GM12891 (cell line): ENCODE data around the gene RAET1G.
"Not testable (repeated sequence)": the region's sequence is repeated elsewhere in the genome, so short reads cannot be mapped to it uniquely, and the experiment has no call there.

Experiments
- DNase-seq: peaks from one replicate; pipeline ENCODE4 v3.0.0; 2011; ENCODE audit warnings: low spot score; ENCODE audit not compliant: insufficient read length
- FAIRE-seq: peaks from 2 replicates; lab custom pipeline; 2011; peaks lifted over from hg19 to GRCh38; lab: Jason Lieb, UNC
- PAX5 ChIP-seq: IDR thresholded peaks from 2 replicates; pipeline ENCODE4 v1.6.1; 2011; ENCODE audit warnings: low read length, moderate library complexity, mild to moderate bottlenecking; ENCODE audit not compliant: insufficient read depth, severe bottlenecking
- POLR2A ChIP-seq: IDR thresholded peaks from 2 replicates; pipeline ENCODE4 v1.6.1; 2011; ENCODE audit warnings: low read depth, low read length, control low read depth
- POLR2AphosphoS5 ChIP-seq: IDR thresholded peaks from 2 replicates; pipeline ENCODE4 v1.6.1; 2011; ENCODE audit warnings: low read depth, low read length, control low read depth
- POU2F2 ChIP-seq: IDR thresholded peaks from 2 replicates; pipeline ENCODE4 v1.6.1; 2011; ENCODE audit warnings: low read depth, mild to moderate bottlenecking, control low read depth, low read length, moderate library complexity
- SPI1 ChIP-seq: IDR thresholded peaks from 2 replicates; pipeline ENCODE4 v1.6.1; 2011; ENCODE audit warnings: low read depth, low read length, control low read depth
- TAF1 ChIP-seq: IDR thresholded peaks from 2 replicates; pipeline ENCODE4 v1.6.1; 2011; ENCODE audit warnings: low read depth, low read length, control low read depth

Gene RAET1G

DNA sequence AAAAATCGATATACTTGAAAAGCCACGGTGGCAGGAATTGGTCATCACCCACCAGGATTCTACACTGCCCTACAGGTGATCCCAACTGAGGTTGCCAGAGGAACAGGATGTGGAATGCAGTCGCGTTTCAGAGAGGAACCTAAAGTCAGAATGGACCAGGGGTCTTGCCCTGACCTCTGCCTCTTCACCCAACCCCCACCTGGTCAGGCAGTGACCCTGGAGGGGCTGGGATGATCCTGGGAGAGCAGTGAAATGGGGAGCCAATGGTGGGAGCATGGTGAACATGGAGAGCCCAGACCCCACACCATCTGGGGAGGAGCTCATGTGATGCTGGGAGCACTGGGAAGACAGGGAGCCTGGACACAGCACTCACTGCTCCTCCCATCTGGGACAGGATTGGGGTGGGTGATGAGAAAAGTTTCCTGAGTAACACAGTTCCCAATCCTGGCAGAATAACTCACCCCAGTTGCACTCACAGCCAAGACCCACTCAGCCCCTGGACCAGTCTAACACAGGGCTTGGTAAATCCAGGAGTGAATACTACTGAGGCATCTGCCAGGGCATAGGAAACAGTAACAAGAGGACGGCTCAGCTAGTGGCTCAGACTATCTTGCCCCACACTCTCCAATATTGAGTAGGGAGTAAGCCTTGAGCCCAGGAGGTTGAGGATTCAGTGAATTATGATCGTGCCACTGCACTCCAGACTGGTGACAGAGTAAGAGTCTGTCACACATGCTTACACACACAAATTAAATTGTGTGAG, 17.2 kb upstream of the RAET1G start:
- DNase-seq (no peak), FAIRE-seq (no peak)
- no peak for TF ChIP-seq POU2F2
- TF ChIP-seq SPI1: no peak
- TF ChIP-seq POLR2A: no peak
- TF ChIP-seq PAX5: no peak
- TF ChIP-seq TAF1: no peak
- no peak for TF ChIP-seq POLR2AphosphoS5

DNA sequence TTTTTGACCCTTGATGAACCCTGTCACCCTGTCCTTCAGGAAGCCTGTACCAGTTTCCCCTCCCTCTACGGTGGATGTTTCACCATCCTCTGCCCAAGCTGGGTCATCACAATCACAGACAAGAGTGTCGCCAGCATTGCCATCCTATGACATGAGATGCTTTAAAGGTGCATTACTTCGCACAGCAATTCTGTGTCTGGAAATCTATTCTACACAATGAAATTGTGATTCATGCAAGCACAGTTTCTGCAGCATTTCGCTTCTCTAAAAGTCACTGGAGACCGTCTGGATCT, 16.4 kb upstream of the RAET1G start:
- FAIRE-seq: no peak
- TF ChIP-seq TAF1 (no peak), POLR2A (no peak), POU2F2 (no peak), POLR2AphosphoS5 (no peak), SPI1 (no peak), PAX5 (no peak)
- DNase-seq: no peak

DNA sequence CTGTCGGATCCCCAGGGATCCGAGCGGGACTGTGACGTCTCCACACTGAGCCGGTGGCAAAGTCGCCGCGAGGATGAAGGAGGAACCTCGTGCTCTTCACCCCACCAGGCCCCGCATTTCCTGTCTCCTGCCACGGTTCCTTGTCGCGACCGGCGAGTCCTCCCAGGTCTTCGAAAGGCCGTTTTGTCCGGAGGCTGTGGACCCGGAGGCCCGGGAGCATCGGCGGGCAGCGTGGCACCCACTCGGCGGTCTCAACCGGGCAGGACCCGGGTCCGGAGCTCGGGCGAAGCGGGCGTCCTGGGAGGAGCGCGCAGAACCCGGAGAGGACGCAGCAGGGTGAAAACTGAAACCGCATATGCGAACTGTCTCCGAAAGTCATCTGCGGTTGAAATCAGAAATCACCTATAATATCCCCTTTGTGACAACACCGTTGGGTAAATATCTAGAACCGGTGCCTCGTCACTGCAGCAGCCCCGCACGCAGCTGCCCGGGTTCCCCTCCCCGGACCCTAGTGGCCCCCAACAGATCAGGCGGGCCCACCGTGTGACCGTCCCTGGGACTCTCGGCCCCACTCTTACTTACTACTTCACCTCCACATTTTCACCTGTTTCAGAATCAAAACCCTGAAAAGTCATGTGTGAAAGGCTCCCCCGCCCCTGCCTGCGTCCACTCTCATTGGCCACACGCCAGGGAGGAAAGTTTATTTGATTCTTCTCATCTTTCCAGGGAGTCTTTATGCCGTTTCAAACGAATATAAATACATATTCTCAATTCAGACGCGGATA, 15.8 kb upstream of the RAET1G start:
- DNase-seq (peak; percentile 50), FAIRE-seq (no peak)
- TF ChIP-seq POLR2A (no peak), SPI1 (no peak), POU2F2 (no peak), PAX5 (no peak), POLR2AphosphoS5 (no peak)

DNA sequence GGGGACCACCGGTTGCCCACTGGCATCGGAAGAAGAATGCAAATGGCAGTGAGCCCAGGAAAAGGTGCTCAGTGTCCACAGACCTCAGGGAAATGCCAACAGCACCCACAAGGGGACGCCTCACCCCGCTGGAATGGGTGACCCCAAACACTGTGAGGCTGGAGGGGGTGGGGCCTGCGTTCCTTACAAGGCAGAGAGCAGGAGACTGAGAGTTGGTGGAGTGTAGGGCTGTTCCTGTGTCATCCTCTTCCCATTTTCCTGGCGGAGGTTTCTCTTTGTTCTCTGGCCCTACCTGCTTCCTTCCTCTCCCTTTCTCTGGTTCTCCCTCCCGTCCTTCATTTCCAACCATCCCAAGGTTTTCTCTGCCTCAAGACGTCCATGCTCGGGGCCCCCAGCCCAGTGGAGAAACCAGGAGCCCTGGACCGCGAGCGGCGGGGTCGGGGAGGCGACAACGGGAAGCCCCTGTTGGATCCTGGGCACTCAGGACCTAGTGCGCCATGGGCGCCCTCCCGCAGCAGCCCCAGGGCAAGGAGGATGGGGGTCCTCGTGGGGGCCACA, 15.2 kb upstream of the RAET1G start:
- DNase-seq, FAIRE-seq: not testable (repeated sequence)

DNA sequence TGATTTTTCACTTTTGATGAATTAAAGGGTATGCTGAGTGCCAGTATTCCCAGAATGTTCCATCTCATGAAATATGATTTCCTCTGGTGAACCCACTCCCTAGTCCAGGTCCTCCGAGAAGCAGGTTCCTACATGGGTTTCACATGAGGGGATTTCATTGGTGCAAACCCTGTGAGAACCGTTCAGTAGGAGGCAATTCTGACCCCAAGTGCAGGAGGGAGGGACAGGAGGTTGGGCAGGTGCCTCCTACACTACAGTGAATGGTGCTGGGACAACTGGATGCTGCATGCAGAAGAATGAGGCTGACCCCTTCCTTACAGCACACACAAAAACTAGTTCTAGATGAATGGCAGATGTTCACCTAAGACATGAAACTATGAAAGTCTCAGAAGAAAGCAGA, 13.8 kb upstream of the RAET1G start:
- FAIRE-seq (no peak), DNase-seq (no peak)
- TF ChIP-seq SPI1: no peak
- TF ChIP-seq TAF1: no peak
- TF ChIP-seq POLR2AphosphoS5: no peak
- no peak for TF ChIP-seq POU2F2
- no peak for TF ChIP-seq PAX5
- TF ChIP-seq POLR2A: no peak

DNA sequence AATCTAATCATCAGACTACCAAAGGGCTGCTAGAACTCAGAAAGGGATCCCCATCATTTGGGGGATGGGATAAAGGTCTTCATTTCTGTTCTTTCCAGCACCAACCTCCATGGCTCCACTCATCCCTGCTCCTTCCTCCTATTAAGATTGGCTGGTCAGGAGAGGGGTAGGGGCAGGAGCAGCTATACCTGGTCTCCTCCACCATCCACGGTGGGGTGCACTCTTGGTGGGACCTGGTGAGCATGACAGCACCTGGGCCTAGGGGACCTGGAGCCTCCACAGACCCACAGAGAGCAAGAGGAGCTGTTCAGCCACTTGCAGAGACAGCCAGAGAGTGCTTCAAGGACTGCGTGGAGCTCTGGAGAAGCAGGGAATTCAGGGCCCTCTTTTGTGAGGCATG, 12.7 kb upstream of the RAET1G start:
- DNase-seq (no peak), FAIRE-seq (no peak)
- no peak for TF ChIP-seq TAF1
- TF ChIP-seq POLR2AphosphoS5: no peak
- TF ChIP-seq SPI1: no peak
- TF ChIP-seq POLR2A: no peak
- TF ChIP-seq PAX5: no peak
- TF ChIP-seq POU2F2: no peak

DNA sequence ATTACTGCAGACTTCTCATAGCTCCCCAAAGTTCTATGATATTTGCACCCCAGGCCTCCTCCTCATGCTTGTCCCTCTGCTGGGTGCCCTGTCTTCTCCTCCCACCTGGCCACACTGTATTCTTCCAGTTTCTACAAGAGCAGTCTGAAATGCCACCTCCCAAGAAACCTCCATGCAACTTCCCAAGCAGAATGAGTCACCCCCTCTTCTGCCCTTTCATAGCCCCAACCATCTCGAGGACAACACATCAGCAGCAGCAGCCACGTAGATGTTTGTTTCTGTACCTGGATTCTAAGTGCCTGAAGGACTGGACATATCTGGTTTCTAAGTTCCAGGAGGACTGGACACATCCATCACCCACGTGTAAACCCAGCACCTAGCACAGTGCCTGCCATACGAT, 12.3 kb upstream of the RAET1G start:
- DNase-seq: no peak
- TF ChIP-seq PAX5 (no peak), POU2F2 (no peak), SPI1 (no peak), POLR2A (no peak), TAF1 (no peak), POLR2AphosphoS5 (no peak)
- FAIRE-seq: no peak

DNA sequence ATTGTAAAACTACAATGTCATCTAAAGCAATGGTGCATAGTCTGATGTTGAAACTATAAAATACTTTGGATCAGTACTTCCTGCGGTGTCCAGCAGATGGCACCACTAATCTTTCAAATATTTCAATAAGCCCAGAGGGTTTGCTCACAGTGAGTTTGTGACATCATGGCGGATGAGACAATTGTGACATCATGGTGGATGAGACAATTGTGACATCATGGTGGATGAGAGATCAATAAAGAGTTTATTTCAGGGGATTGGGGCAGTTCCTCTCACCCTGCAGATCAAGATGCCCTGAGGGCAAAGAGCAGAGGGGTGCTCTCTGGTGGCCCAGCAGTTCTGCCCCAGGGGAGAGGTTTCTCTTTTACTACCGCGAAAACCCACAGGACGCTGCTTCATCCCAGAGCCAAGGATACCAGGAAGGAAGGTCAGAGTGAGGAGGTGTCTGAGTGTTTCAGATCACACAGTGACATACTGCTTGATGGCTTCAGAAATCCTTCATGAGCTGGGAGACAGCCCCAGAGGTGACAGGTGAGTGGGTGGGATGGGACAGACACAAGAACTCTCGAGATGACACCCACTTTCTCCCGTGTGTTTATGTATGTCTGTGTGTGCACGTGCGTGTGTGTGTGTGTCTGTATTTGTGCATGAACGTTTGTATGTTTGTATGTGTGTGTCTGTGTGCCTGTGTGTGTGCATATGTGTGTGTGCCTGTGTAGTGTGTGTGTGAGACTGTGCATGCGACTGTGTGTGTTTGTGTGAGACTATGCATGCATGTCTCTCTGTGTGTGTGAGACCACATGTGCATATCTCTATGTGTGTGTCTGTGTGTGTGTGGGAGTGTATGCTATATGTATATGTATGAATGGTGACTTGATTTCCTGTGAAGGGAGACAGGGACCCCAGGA, 11.6 kb upstream of the RAET1G start:
- DNase-seq (no peak), FAIRE-seq (peak; percentile 47)
- TF ChIP-seq SPI1: no peak
- TF ChIP-seq POLR2A: no peak
- TF ChIP-seq TAF1: no peak
- TF ChIP-seq POLR2AphosphoS5: no peak
- no peak for TF ChIP-seq PAX5
- no peak for TF ChIP-seq POU2F2

DNA sequence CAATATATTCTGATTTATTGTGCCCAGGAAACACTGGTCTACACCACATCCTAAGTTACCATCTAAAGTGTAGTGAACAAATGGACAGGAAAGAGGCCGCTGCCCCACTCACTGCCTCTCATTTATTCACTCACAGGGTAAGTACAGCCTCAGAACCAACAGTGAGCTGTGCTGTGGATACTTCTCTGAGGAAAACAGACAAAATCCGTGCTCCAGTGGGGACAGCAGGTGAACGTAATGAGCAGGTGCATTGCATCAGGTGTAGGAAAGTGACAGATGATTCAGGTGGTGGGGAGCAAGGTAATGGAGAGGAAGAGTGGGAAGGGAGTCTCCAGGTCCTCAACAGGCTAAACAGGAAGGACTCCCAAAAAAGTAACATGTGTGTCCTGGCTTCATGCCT, 10.5 kb upstream of the RAET1G start:
- FAIRE-seq (no peak), DNase-seq (no peak)
- TF ChIP-seq POLR2A: no peak
- TF ChIP-seq TAF1: no peak
- TF ChIP-seq PAX5: no peak
- no peak for TF ChIP-seq POLR2AphosphoS5
- no peak for TF ChIP-seq POU2F2
- TF ChIP-seq SPI1: no peak

DNA sequence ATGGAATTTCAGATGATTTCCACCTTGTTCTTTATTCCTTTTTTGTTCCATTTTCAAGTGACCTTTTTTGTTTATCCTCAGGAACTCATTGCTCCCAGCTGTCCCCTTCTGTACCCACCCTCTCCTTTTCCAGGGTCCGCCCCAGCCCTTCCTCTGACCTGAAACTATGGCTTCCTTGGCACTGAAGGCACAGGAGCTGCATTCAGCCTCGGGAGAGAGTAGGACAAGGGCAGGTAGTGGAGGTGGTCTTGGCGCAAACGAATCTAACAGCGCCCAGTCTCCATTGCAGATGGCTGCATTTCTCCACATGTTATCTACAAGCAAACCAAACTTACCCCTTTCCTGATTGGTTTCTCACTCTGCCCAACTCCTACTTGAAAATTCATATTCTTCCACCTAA, 10.1 kb upstream of the RAET1G start:
- TF ChIP-seq TAF1 (no peak), POLR2A (no peak), PAX5 (no peak), POLR2AphosphoS5 (no peak), POU2F2 (no peak), SPI1 (no peak)
- no peak for FAIRE-seq

More for the DNA sequence above, 10.1 kb upstream of the RAET1G start:
- DNase-seq: no peak
